GM12878 (cell line): ENCODE results near the gene SORL1. TPM values are rescaled to one million over a fixed set of nuclear protein-coding genes. Genes with fewer than 3 reads are reported as not detected.

Experiments
- BHLHE40 ChIP-seq, 2 experiments: fragments of 450-650 bp in 1 of 2; IDR thresholded peaks; 2 replicates each; pipeline ENCODE4 v1.6.1; 2011 to 2017; ENCODE audit warnings: low read depth in 2 of 2, borderline replicate concordance in 1 of 2, improper control_type of control experiment in 1 of 2, low read length in 1 of 2, mild to moderate bottlenecking in 1 of 2
- CBX5 ChIP-seq: sonication (generic); IDR thresholded peaks from 2 replicates; pipeline ENCODE4 v1.6.1; 2016; ENCODE audit warnings: low read depth, moderate library complexity, mild to moderate bottlenecking, inconsistent platforms
- DPF2 ChIP-seq: fragments of 450-650 bp; IDR thresholded peaks from 2 replicates; pipeline ENCODE4 v1.6.1; 2017; ENCODE audit warnings: mild to moderate bottlenecking
- FOXM1 ChIP-seq: IDR thresholded peaks from 2 replicates; pipeline ENCODE4 v1.6.1; 2012; ENCODE audit warnings: low read depth, mild to moderate bottlenecking, inconsistent platforms, low read length, moderate library complexity
- IKZF1 ChIP-seq: fragments of 450-650 bp; conservative IDR thresholded peaks from 2 replicates; pipeline ENCODE4 v1.6.1; 2017; ENCODE audit warnings: antibody characterized with exemption, mild to moderate bottlenecking
- IRF4 ChIP-seq: IDR thresholded peaks from 2 replicates; pipeline ENCODE4 v1.6.1; 2011; ENCODE audit warnings: low read depth, low read length
- RELA ChIP-seq: fragments of 450-650 bp; IDR thresholded peaks from 2 replicates; pipeline ENCODE4 v1.8.0; 2014; ENCODE audit warnings: borderline replicate concordance; ENCODE audit not compliant: partially characterized antibody
- SKIL ChIP-seq: fragments of 450-650 bp; IDR thresholded peaks from 2 replicates; pipeline ENCODE4 v1.6.1; 2017; ENCODE audit warnings: mild to moderate bottlenecking, low read depth, inconsistent platforms; ENCODE audit not compliant: poor library complexity, severe bottlenecking
- SPI1 ChIP-seq: IDR thresholded peaks from 2 replicates; pipeline ENCODE4 v1.6.1; 2011; ENCODE audit warnings: low read depth, mild to moderate bottlenecking, low read length, moderate library complexity, borderline replicate concordance; ENCODE audit not compliant: insufficient read depth
- SUPT20H ChIP-seq: IDR thresholded peaks from 2 replicates; pipeline ENCODE4 v1.6.1; 2011; ENCODE audit warnings: low read depth, mild to moderate bottlenecking, low read length, moderate library complexity, borderline replicate concordance; ENCODE audit not compliant: control insufficient read depth
- TBL1XR1 ChIP-seq: IDR thresholded peaks from 2 replicates; pipeline ENCODE4 v1.6.1; 2012; ENCODE audit warnings: low read depth, low read length, improper control_type of control experiment
- TCF12 ChIP-seq: IDR thresholded peaks from 2 replicates; pipeline ENCODE4 v1.6.1; 2011; ENCODE audit warnings: low read depth, mild to moderate bottlenecking, low read length
- YY1 ChIP-seq: IDR thresholded peaks from 2 replicates; pipeline ENCODE4 v1.6.1; 2011; ENCODE audit warnings: low read depth, mild to moderate bottlenecking, low read length
- ZBED1 ChIP-seq: IDR thresholded peaks from 2 replicates; pipeline ENCODE4 v1.6.1; 2016; ENCODE audit warnings: borderline replicate concordance
- ZNF217 ChIP-seq: fragments of 450-650 bp; IDR thresholded peaks from 2 replicates; pipeline ENCODE4 v1.6.1; 2017; ENCODE audit warnings: antibody characterized with exemption, mild to moderate bottlenecking
- ZNF24 ChIP-seq: fragments of 450-650 bp; IDR thresholded peaks from 2 replicates; pipeline ENCODE4 v1.6.1; 2017; ENCODE audit warnings: antibody characterized with exemption, mild to moderate bottlenecking
- polyA plus RNA-seq, 11 experiments: library from polyadenylated mRNA; depleted of rRNA in 4 of 11; unstranded in 6 of 11; stranded (reverse) in 5 of 11; fragments of >200 nt; fragmentation: Nextera tagmentation in 4 of 11; fragmentation: Illumina TruSeq in 1 of 11; extraction: Ambion mirVana in 4 of 11; extraction: Trizol in 1 of 11; gene quantifications; 1 replicate in 1 of 11; 2 replicates in 10 of 11; pipeline versions ENCODE4 v1.2.1 to v1.2.3, GENCODE V29; 2011 to 2016; ENCODE audit warnings: inconsistent platforms in 2 of 11, missing spikeins in 2 of 11, low read depth in 1 of 11
- total RNA-seq, 4 experiments: library from RNA; depleted of rRNA in 3 of 4; stranded (reverse); fragments of >200 nt in 3 of 4; fragmentation: Illumina TruSeq in 1 of 4; extraction: Trizol in 1 of 4; gene quantifications; 2 replicates each; pipeline versions ENCODE4 v1.2.1 to v1.2.3, GENCODE V29; 2013 to 2021

Gene SORL1
- total and polyA plus RNA-seq, 10 of the 15 experiments (the other 5 are each of a cell fraction or from before 2014, with no cell fraction given), result 20.2 to 107 (median 59.9) TPM

DNA sequence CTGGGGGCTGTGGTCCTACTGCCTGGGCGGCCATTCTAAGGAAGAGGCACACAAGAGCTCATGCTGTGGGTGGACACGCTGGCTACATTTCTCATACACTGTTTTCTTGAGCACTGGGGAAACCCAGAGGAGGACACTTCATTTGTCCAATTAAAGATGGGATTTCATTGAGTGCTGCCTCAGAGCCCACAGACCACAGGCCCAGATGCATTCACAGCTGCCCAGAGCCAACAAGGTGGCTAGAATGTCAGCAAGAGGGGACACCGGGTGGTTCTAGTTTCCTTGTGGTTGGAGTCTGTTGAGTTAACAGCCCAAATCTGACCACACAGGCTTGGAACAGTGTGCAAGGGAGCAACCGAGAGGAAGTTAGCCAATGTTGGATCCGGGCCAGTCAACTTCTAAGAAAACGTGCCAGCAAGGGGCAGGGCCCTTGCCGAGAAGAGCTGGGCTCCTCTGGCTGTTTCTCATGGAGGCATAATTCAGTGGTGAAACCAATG lies 35.0 kb upstream of the SORL1 start (continued):
- TF ChIP-seq SUPT20H, result no peak
- peak; percentile 55; the same call in 1 of the 2 replicates for TF ChIP-seq IRF4
- TF ChIP-seq CBX5, result no peak
- peak; percentile 94 for TF ChIP-seq BHLHE40 (IDR thresholded peaks at IDR 0.05; ENCODE audit: borderline replicate concordance in 1 of 2, low read depth in 2 of 2, low read length in 1 of 2)
- TF ChIP-seq TBL1XR1, result peak; percentile 86; the same call in 1 of the 2 replicates
- peak; percentile 47; the same call in 1 of the 2 replicates for TF ChIP-seq ZBED1
- TF ChIP-seq YY1, result peak; percentile 72; the same call in 1 of the 2 replicates
- peak; percentile 59 for TF ChIP-seq SPI1
- 0 out of 2 replicates have a peak, but pooled peaks have one; percentile 55 for TF ChIP-seq ZNF24
- peak; percentile 90 for TF ChIP-seq DPF2
- peak; percentile 30 for TF ChIP-seq SKIL
- TF ChIP-seq IKZF1, result peak; percentile 94
- no peak for TF ChIP-seq RELA
- TF ChIP-seq FOXM1, result peak; percentile 59; the same call in 1 of the 2 replicates
- TF ChIP-seq ZNF217, result no peak
- peak; percentile 97 for TF ChIP-seq TCF12
- TF ChIP-seq, all 136 proteins: peak for 39
